Colonic mucosa (tissue), 4 donors: ENCODE measurements around the gene ADIPOR1. TPM values are rescaled to one million over a fixed set of nuclear protein-coding genes. Genes with fewer than 3 reads are reported as not detected.
"Not testable (repeated sequence)": the region's sequence is repeated elsewhere in the genome, so short reads cannot be mapped to it uniquely, and the experiment has no call there.

Experiments
- DNase-seq: peaks from one replicate; pipeline ENCODE4 v3.0.0-alpha.2; 2020
- H3K27ac ChIP-seq: fragments of 200-600 bp; one replicate; pipeline ENCODE4 v1.8.0; 2021
- H3K27me3 ChIP-seq: fragments of 200-600 bp; one replicate; pipeline ENCODE4 v1.8.0; 2021
- H3K36me3 ChIP-seq: fragments of 200-600 bp; one replicate; pipeline ENCODE4 v1.8.0; 2021
- H3K4me1 ChIP-seq: fragments of 200-600 bp; one replicate; pipeline ENCODE4 v1.8.0; 2021; ENCODE audit warnings: mild to moderate bottlenecking
- H3K4me3 ChIP-seq: fragments of 200-600 bp; one replicate; pipeline ENCODE4 v1.8.0; 2021
- H3K9ac ChIP-seq, 2 donors: one replicate each; pipeline ENCODE4 v1.7.0; 2013; ENCODE audit warnings: control low read depth in 2 of 2, low read depth in 2 of 2, low read length in 2 of 2
- H3K9me3 ChIP-seq: fragments of 200-600 bp; one replicate; pipeline ENCODE4 v1.8.0; 2021
- intact Hi-C: fragments of 100-400 bp; cut with DNase I; formaldehyde crosslinking; loops from one replicate; pipeline ENCODE4 v1.14.1; 2022
- total RNA-seq, 2 donors: library from RNA; stranded (reverse); fragmentation: NEBNext Ultra II Directional in 1 of 2; extraction: Animal tissue kit (Norgen Biotek cat#: 25700) in 1 of 2; gene quantifications; one replicate each; pipeline ENCODE4 v1.2.1, GENCODE V29; 2021
- TF ChIP-seq, protein P1 (sequence below): fragments of 200-600 bp; IDR thresholded peaks from one replicate; pipeline ENCODE4 v1.8.0; 2022; ENCODE audit warnings: antibody characterized with exemption, mild to moderate bottlenecking
- donor health status: healthy.
- donor health status: DM: no; HTN: no; CAD: no.
- donor health status: DM: no; HTN: no; CAD: no.

ADIPOR1 gene
- total RNA-seq, 2 donors from 2014 or later: 82.1 to 82.7 TPM

DNA sequence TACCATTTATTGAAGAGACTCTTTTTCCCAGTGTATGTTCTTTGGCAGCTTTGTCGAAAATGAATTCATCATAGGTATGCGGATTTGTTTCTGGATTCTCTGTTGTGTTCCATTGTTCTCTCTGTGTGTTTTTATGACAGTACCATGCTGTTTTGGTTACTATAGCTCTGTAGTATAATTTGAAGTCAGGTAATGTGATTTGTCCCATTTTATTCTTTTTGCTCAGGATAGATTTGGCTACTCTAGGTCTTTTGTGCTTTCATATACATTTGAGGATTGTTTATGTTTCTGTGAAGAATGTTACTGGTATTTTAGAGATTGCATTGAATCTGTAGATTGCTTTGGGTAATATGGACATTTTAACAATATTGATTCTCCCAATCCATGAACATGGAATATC is 25.6 kb downstream of the ADIPOR1 start:
- intact Hi-C loops: no loop called here
- no peaks in the 10 kb centered on the region for H3K27me3 ChIP-seq
- no peak overlapping the region for H3K9ac ChIP-seq
- TF ChIP-seq, protein P1, sequence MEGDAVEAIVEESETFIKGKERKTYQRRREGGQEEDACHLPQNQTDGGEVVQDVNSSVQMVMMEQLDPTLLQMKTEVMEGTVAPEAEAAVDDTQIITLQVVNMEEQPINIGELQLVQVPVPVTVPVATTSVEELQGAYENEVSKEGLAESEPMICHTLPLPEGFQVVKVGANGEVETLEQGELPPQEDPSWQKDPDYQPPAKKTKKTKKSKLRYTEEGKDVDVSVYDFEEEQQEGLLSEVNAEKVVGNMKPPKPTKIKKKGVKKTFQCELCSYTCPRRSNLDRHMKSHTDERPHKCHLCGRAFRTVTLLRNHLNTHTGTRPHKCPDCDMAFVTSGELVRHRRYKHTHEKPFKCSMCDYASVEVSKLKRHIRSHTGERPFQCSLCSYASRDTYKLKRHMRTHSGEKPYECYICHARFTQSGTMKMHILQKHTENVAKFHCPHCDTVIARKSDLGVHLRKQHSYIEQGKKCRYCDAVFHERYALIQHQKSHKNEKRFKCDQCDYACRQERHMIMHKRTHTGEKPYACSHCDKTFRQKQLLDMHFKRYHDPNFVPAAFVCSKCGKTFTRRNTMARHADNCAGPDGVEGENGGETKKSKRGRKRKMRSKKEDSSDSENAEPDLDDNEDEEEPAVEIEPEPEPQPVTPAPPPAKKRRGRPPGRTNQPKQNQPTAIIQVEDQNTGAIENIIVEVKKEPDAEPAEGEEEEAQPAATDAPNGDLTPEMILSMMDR: no peak
- H3K4me1 ChIP-seq: no peaks in the 10 kb centered on the region
- H3K9me3 ChIP-seq: no peaks in the 10 kb centered on the region
- no peak overlapping the region for H3K27ac ChIP-seq
- no peak for DNase-seq
- no peak overlapping the region for H3K4me3 ChIP-seq
- no peaks in the 10 kb centered on the region for H3K36me3 ChIP-seq

DNA sequence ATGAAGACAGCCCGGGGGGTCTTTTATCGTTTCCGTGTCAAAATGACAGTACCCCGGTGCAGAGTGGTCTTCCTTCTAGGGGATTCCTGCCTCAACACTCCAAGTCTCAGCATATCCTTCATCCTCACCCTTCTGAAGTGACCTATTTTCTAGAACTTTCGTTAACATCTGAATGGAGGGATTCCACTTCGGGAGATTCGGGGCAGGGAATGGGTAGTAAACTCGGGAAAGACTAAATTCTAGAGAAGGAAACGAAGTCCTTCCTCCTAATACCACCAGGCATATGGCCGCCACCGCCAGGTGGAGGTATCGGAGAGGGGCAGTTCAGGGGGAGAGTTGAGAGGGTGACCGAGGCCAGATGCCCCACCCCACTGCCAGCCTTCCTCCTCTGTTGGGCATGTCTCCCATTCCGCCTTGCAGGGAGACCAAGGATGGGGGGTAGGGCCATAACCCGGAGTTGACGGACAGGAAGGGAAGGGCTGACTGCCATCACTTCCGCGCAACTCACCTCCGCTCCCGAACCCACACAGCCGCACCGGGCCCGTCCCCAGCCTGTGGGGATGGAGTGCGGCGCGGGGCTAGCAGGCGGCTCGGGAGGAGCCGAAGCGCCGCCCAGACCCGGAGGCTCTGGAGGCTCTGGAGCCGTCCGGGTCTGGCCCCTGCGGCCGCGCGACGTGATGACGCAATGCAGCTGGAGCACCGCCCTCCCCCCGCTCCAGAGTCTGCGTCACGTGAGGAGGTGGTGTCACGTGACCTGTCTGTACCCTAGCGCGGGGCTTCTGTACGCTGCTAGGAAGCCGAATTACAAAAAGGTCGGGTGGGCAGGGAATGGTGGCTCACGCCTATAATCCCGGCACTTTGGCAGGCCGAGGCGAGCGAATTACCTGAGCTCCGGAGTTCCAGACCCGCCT is 31.3 kb downstream of the ADIPOR1 start, which contains the start of gene KLHL12:
Gene KLHL12, minus strand, starts transcription at position 654 of the 911 bp plus-strand sequence. CDS start 2,072 bp downstream, outside the sequence.
- intact Hi-C loops: loop anchor here (5.0 kb wide), 1 partner anchor 70 kb away; no protein-coding TSS in a partner anchor
- TF ChIP-seq, protein P1: peak; percentile 50
- H3K9me3 ChIP-seq: no peaks in the 10 kb centered on the region
- peak within 1 kb of the TSS; percentile 79 to 90 for H3K9ac ChIP-seq
- peak within 1 kb of the TSS; percentile 83 for H3K4me3 ChIP-seq
- H3K36me3 ChIP-seq: no peaks in the 10 kb centered on the region
- peak within 1 kb of the TSS; percentile 96 for H3K27ac ChIP-seq
- H3K4me1 ChIP-seq: no peaks in the 10 kb centered on the region
- no peaks in the 10 kb centered on the region for H3K27me3 ChIP-seq
- peak; percentile 98 for DNase-seq

DNA sequence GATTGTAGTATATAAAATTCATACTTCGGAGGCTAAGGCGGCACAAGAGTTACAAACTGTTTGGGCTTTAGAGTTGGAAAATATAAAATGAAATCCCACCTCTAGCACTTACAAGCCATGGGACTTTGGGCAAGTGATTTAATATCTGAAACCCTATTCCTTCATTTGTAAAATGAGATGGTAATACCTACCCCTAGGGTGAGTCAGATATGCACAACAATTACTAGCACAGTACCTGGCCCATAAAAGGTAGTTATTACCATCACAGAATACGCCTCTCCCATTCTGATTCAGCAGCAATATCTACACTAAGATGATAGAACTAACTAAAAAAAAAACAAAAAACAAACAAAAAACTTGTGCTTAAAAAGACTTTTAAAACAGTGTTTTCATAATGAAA is 34.6 kb downstream of the ADIPOR1 start:
- Histone ChIP-seq H3K27ac (no peak overlapping the region), H3K9me3 (no peaks in the 10 kb centered on the region), H3K27me3 (no peaks in the 10 kb centered on the region), H3K4me3 (no peak overlapping the region), H3K4me1 (no peaks in the 10 kb centered on the region), H3K9ac (no peak overlapping the region), H3K36me3 (no peaks in the 10 kb centered on the region)
- TF ChIP-seq, protein P1: no peak
- intact Hi-C loops: no loop called here
- no peak for DNase-seq

DNA sequence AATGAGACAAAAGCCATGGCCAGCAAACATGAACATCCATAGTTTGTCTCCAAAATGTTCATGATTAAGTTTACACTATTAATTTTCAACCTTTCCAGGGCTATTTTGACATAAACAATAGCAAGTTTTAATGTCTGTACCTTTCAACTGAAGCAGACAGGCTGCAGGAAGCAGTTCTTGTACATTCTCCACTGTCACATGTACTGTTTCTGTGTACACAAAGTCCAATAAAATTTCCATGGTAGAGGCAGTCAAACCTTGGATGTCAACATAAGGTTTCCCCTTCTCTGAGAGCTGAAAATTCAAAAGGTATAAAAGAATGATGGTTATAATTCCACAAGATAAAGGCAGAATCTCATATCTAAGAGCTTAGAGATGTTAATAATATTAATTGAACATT is 38.5 kb downstream of the ADIPOR1 start:
- no peaks in the 10 kb centered on the region for H3K9me3 ChIP-seq
- H3K27me3 ChIP-seq: no peaks in the 10 kb centered on the region
- intact Hi-C loops: no loop called here
- no peaks in the 10 kb centered on the region for H3K4me1 ChIP-seq
- H3K36me3 ChIP-seq: peaks cover 4% of the 10 kb centered on the region
- DNase-seq: no peak
- no peak overlapping the region for H3K27ac ChIP-seq
- H3K4me3 ChIP-seq: no peak overlapping the region
- TF ChIP-seq, protein P1: no peak
- no peak overlapping the region for H3K9ac ChIP-seq

DNA sequence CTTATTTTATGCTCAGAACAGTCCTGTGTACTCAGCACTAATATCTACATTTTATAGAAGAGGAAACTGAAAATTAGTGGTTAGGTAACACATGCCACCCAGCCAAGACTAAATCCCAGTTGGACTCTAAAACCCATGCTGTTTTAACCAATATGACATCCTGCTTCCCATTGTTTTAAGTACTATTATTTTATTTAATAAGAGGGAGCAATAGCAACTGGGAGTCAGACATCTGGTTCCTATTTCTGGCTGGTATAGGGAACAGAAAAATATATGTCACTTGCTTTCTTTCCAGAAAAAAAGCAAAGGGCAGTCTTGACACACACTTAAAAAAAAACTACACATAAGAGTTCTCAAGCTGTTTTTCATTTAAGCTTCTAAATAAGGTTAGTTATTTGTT is 43.0 kb downstream of the ADIPOR1 start:
- intact Hi-C loops: no loop called here
- no peak for DNase-seq
- Histone ChIP-seq H3K9ac (no peak overlapping the region), H3K36me3 (peaks cover 4% of the 10 kb centered on the region), H3K9me3 (no peaks in the 10 kb centered on the region), H3K27me3 (no peaks in the 10 kb centered on the region), H3K4me1 (no peaks in the 10 kb centered on the region), H3K4me3 (no peak overlapping the region), H3K27ac (no peak overlapping the region)
- TF ChIP-seq, protein P1: no peak

DNA sequence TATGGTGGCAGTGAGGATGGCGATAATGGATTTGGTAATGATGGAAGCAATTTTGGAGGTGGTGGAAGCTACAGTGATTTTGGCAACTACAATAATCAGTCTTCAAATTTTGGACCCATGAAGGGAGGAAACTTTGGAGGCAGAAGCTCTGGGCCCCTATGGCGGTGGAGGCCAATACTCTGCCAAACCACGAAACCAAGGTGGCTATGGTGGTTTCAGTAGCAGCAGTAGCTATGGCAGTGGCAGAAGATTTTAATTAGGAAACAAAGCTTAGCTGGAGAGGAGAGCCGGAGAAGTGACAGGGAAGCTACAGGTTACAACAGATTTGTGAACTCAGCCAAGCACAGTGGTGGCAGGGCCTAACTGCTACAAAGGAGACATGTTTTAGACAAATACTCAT is 45.6 kb downstream of the ADIPOR1 start:
- H3K27me3 ChIP-seq, H3K4me3 ChIP-seq, H3K9ac ChIP-seq, H3K4me1 ChIP-seq, DNase-seq, H3K36me3 ChIP-seq, H3K9me3 ChIP-seq, H3K27ac ChIP-seq, intact Hi-C loops: not testable (repeated sequence)
